Hepatocyte (in vitro differentiated cells): ENCODE results near the gene TAS2R1. TPM values are rescaled to one million over a fixed set of nuclear protein-coding genes. Genes with fewer than 3 reads are reported as not detected.

Experiments used
- DNase-seq: peaks from one replicate; pipeline ENCODE4 v3.0.0-alpha.2; 2016; ENCODE audit warnings: low spot score
- H2AFZ ChIP-seq: fragments of 200-600 bp; sonication (generic); 2 replicates; pipeline ENCODE4 v1.6.0; 2016; ENCODE audit warnings: antibody characterized with exemption, mild to moderate bottlenecking
- H3K27ac ChIP-seq: fragments of 200-600 bp; sonication (generic); 2 replicates; pipeline ENCODE4 v1.5.1; 2016; ENCODE audit warnings: mild to moderate bottlenecking
- H3K27me3 ChIP-seq: fragments of 200-600 bp; sonication (generic); 2 replicates; pipeline ENCODE4 v1.6.1; 2016
- H3K36me3 ChIP-seq: fragments of 200-600 bp; sonication (generic); replicated peaks from 2 replicates; pipeline ENCODE4 v1.5.1; 2016; ENCODE audit warnings: low read depth; ENCODE audit not compliant: insufficient read depth
- H3K4me1 ChIP-seq: fragments of 200-600 bp; sonication (generic); 2 replicates; pipeline ENCODE4 v1.5.1; 2016; ENCODE audit warnings: mild to moderate bottlenecking, moderate library complexity; ENCODE audit not compliant: insufficient read depth
- H3K4me2 ChIP-seq: fragments of 200-600 bp; sonication (generic); 2 replicates; pipeline ENCODE4 v1.6.0; 2016
- H3K4me3 ChIP-seq: fragments of 200-600 bp; sonication (generic); 2 replicates; pipeline ENCODE4 v1.5.1; 2016; ENCODE audit warnings: mild to moderate bottlenecking
- H3K79me2 ChIP-seq: fragments of 200-600 bp; sonication (generic); 2 replicates; pipeline ENCODE4 v1.6.0; 2017; ENCODE audit warnings: mild to moderate bottlenecking
- H3K9me2 ChIP-seq: fragments of 200-600 bp; sonication (generic); replicated peaks from 2 replicates; pipeline ENCODE4 v1.6.0; 2017; ENCODE audit warnings: mild to moderate bottlenecking; ENCODE audit not compliant: insufficient read depth
- H3K9me3 ChIP-seq: fragments of 200-600 bp; sonication (generic); 2 replicates; pipeline ENCODE4 v1.5.1; 2016; ENCODE audit warnings: low read depth, mild to moderate bottlenecking
- H4K20me1 ChIP-seq: fragments of 200-600 bp; sonication (generic); 2 replicates; pipeline ENCODE4 v1.6.0; 2016; ENCODE audit warnings: mild to moderate bottlenecking; ENCODE audit not compliant: insufficient read depth, poor library complexity, severe bottlenecking
- CTCF ChIP-seq: fragments of 200-600 bp; sonication (generic); IDR thresholded peaks from 2 replicates; pipeline ENCODE4 v1.5.1; 2016; ENCODE audit warnings: antibody characterized with exemption, mild to moderate bottlenecking; ENCODE audit not compliant: poor library complexity
- EZH2 ChIP-seq: fragments of 200-600 bp; sonication (generic); IDR thresholded peaks from 2 replicates; pipeline ENCODE4 v1.6.1; 2016; ENCODE audit warnings: antibody characterized with exemption, mild to moderate bottlenecking, borderline replicate concordance
- EZH2phosphoT487 ChIP-seq: fragments of 200-600 bp; sonication (generic); IDR thresholded peaks from one replicate; pipeline ENCODE4 v1.6.1; 2018; ENCODE audit warnings: antibody characterized with exemption, mild to moderate bottlenecking, low read depth, moderate library complexity; ENCODE audit not compliant: unreplicated experiment, severe bottlenecking
- WGBS: methylation state at CpG from one replicate; pipeline ENCODE4 v1.1.6; 2016; ENCODE audit warnings: low lambda C conversion rate; ENCODE audit errors: missing lambda C conversion rate; 5-methylcytosine and 5-hydroxymethylcytosine counted together
- polyA plus RNA-seq: library from polyadenylated mRNA; unstranded; fragments of >200 nt; fragmentation: Nextera tagmentation; extraction: Ambion mirVana; gene quantifications from 2 replicates; pipeline ENCODE4 v1.2.1, GENCODE V29; 2016
- total RNA-seq: library from RNA; depleted of rRNA; stranded (reverse); fragments of >200 nt; gene quantifications from 2 replicates; pipeline ENCODE4 v1.2.3, GENCODE V29; 2014

Gene TAS2R1
- total and polyA plus RNA-seq, 2 experiments from 2014 or later: 1.0 TPM; not detected in 1

- H3K4me1 ChIP-seq: no peaks in the 10 kb centered on the region
- no peak overlapping the region for H3K27ac ChIP-seq
- H3K4me2 ChIP-seq: no peak overlapping the region
- TF ChIP-seq CTCF: no peak
- no peak for TF ChIP-seq EZH2
- no peak for TF ChIP-seq EZH2phosphoT487
- 71% methylated on average over 2 of the region's 2 CpGs for WGBS
- H3K36me3 ChIP-seq: no peaks in the 10 kb centered on the region
- H3K9me2 ChIP-seq: no peaks in the 10 kb centered on the region
- no peaks in the 10 kb centered on the region for H3K79me2 ChIP-seq
- H2AFZ ChIP-seq: no peak overlapping the region
- H4K20me1 ChIP-seq: no peaks in the 10 kb centered on the region
- DNase-seq: no peak
- H3K9me3 ChIP-seq: no peaks in the 10 kb centered on the region
- H3K27me3 ChIP-seq: no peaks in the 10 kb centered on the region
- H3K4me3 ChIP-seq: no peak overlapping the region
Observed at GRCh38 chr5:9642621-9643020, 12.5 kb upstream of the TAS2R1 start.

GRCh38 chr5:9641806-9642355, 11.7 kb upstream of the TAS2R1 start:
- Histone ChIP-seq H3K9me2 (no peaks in the 10 kb centered on the region), H3K4me3 (no peak overlapping the region), H3K9me3 (no peaks in the 10 kb centered on the region), H3K27me3 (no peaks in the 10 kb centered on the region), H3K36me3 (no peaks in the 10 kb centered on the region), H3K4me2 (no peak overlapping the region), H3K27ac (no peak overlapping the region), H4K20me1 (no peaks in the 10 kb centered on the region), H2AFZ (no peak overlapping the region), H3K4me1 (no peaks in the 10 kb centered on the region), H3K79me2 (no peaks in the 10 kb centered on the region)
- TF ChIP-seq EZH2 (no peak), EZH2phosphoT487 (no peak), CTCF (no peak)
- DNase-seq: no peak
- WGBS: 86% methylated on average over 7 of the region's 7 CpGs

- WGBS: 87% methylated on average over 2 of the region's 2 CpGs
- Histone ChIP-seq H3K9me2 (no peaks in the 10 kb centered on the region), H3K4me2 (no peak overlapping the region), H3K27ac (no peak overlapping the region), H3K9me3 (peaks cover 3% of the 10 kb centered on the region), H4K20me1 (no peaks in the 10 kb centered on the region), H3K79me2 (no peaks in the 10 kb centered on the region), H3K27me3 (no peaks in the 10 kb centered on the region), H3K4me1 (no peaks in the 10 kb centered on the region), H2AFZ (no peak overlapping the region), H3K4me3 (no peak overlapping the region), H3K36me3 (no peaks in the 10 kb centered on the region)
- TF ChIP-seq EZH2 (no peak), EZH2phosphoT487 (no peak)
- no peak for DNase-seq
Observed at GRCh38 chr5:9632495-9632894, 2.3 kb upstream of the TAS2R1 start.

GRCh38 chr5:9627541-9627940, 2.6 kb downstream of the TAS2R1 start:
- no peaks in the 10 kb centered on the region for H4K20me1 ChIP-seq
- no peak overlapping the region for H2AFZ ChIP-seq
- no peak overlapping the region for H3K27ac ChIP-seq
- no peak overlapping the region for H3K4me3 ChIP-seq
- no peaks in the 10 kb centered on the region for H3K79me2 ChIP-seq
- H3K36me3 ChIP-seq: no peaks in the 10 kb centered on the region
- no peaks in the 10 kb centered on the region for H3K9me2 ChIP-seq
- TF ChIP-seq EZH2 (no peak), CTCF (no peak), EZH2phosphoT487 (no peak)
- no peaks in the 10 kb centered on the region for H3K4me1 ChIP-seq
- WGBS: 84% methylated on average over 5 of the region's 5 CpGs
- H3K9me3 ChIP-seq: no peaks in the 10 kb centered on the region
- no peak overlapping the region for H3K4me2 ChIP-seq
- DNase-seq: no peak
- no peaks in the 10 kb centered on the region for H3K27me3 ChIP-seq
